K562 (cell line): ENCODE results near the gene TOMM6. TPM values are rescaled to one million over a fixed set of nuclear protein-coding genes. Genes with fewer than 3 reads are reported as not detected.

Source experiments
- ATAC-seq: fragments of 200-7000 bp; cut with Tn5 transposase; 3 replicates; pipeline ENCODE4 v1.9.1; 2020; ENCODE audit warnings: moderate library complexity
- BruUV-seq: library from RNA; stranded (reverse); fragments of 400-500 nt; replicated peaks from 2 replicates; lab custom pipeline; 2021; lab: Mats Ljungman, UMichigan
- CTCF ChIA-PET: fragments of 300-600 bp; formaldehyde crosslinking; extraction: SDS; loops from one replicate; lab custom pipeline; 2021; ENCODE audit warnings: low intra/inter-chr PET ratio; lab: Yijun Ruan, JAX
- POLR2A ChIA-PET: fragments of 300-600, 350-650 bp; sonication (Branson Sonifier 250); formaldehyde crosslinking; extraction: SDS; loops from one replicate; lab custom pipeline; 2021; ENCODE audit warnings: antibody characterized with exemption, inconsistent platforms; lab: Yijun Ruan, JAX
- DNase-seq, 4 experiments: peaks; one replicate each; pipeline versions ENCODE4 v3.0.0 to v3.0.0-alpha.2; 2011 to 2018; ENCODE audit warnings: low spot score in 3 of 4, mixed read lengths in 3 of 4; ENCODE audit errors: extremely low read depth in 1 of 4
- FAIRE-seq: peaks from 2 replicates; lab custom pipeline; 2011; peaks lifted over from hg19 to GRCh38; lab: Jason Lieb, UNC
- H2AFZ ChIP-seq: 2 replicates; pipeline ENCODE4 v1.6.0; 2011; ENCODE audit warnings: low read depth, low read length, control low read depth, inconsistent platforms
- H3K27ac ChIP-seq: fragments of 200-600 bp; 3 replicates; pipeline ENCODE4 v1.8.0; 2011; ENCODE audit warnings: low read depth, mild to moderate bottlenecking, control low read depth, inconsistent platforms, low read length, moderate library complexity, mixed read lengths; ENCODE audit errors: extremely low read depth
- H3K27me3 ChIP-seq, 2 experiments: fragments of 300-600 bp in 1 of 2; 2 replicates in 1 of 2; 3 replicates in 1 of 2; pipeline versions ENCODE4 v1.6.0 to v1.8.0; 2011; ENCODE audit warnings: inconsistent platforms in 2 of 2, low read length in 2 of 2, mild to moderate bottlenecking in 1 of 2, mixed read lengths in 1 of 2, moderate library complexity in 1 of 2; ENCODE audit not compliant: control insufficient read depth in 2 of 2, insufficient read depth in 2 of 2
- H3K36me3 ChIP-seq: fragments of 300-600 bp; 3 replicates; pipeline ENCODE4 v1.8.0; 2011; ENCODE audit warnings: mild to moderate bottlenecking, low read length, inconsistent platforms; ENCODE audit not compliant: control insufficient read depth, insufficient read depth
- H3K4me1 ChIP-seq, 2 experiments: fragments of 200-600 bp in 1 of 2; replicated peaks in 1 of 2; 2 replicates in 1 of 2; 3 replicates in 1 of 2; pipeline versions ENCODE4 v1.5.1 to v1.8.0; 2011; ENCODE audit warnings: inconsistent platforms in 2 of 2, low read length in 2 of 2, mild to moderate bottlenecking in 1 of 2, mixed read lengths in 1 of 2, moderate library complexity in 1 of 2; ENCODE audit not compliant: control insufficient read depth in 2 of 2, insufficient read depth in 2 of 2
- H3K4me2 ChIP-seq: 2 replicates; pipeline ENCODE4 v1.6.1; 2011; ENCODE audit warnings: low read length, control low read depth, inconsistent platforms, mixed read lengths; ENCODE audit not compliant: insufficient read depth
- H3K4me3 ChIP-seq: fragments of 200-600 bp; sonication (generic), shearing (Covaris generic); 2 replicates; pipeline ENCODE4 v1.5.1; 2016; ENCODE audit warnings: control low read depth, inconsistent platforms
- H3K79me2 ChIP-seq: fragments of 200-600 bp; 3 replicates; pipeline ENCODE4 v1.8.0; 2011; ENCODE audit warnings: low read length, inconsistent platforms; ENCODE audit not compliant: control insufficient read depth, insufficient read depth
- H3K9ac ChIP-seq, 2 experiments: 2 replicates each; pipeline versions ENCODE4 v1.6.0 to v1.6.1; 2011; ENCODE audit warnings: low read depth in 2 of 2, low read length in 2 of 2, control low read depth in 1 of 2, inconsistent platforms in 1 of 2, mild to moderate bottlenecking in 1 of 2, mixed read lengths in 1 of 2; ENCODE audit not compliant: insufficient read depth in 1 of 2
- H3K9me1 ChIP-seq: one replicate; pipeline ENCODE4 v1.6.0; 2011; ENCODE audit warnings: inconsistent platforms, mild to moderate bottlenecking, low read length, moderate library complexity; ENCODE audit not compliant: control insufficient read depth, insufficient read depth
- H3K9me3 ChIP-seq: replicated peaks from 2 replicates; pipeline ENCODE4 v1.5.1; 2011; ENCODE audit warnings: low read depth, low read length, inconsistent platforms; ENCODE audit not compliant: control insufficient read depth, insufficient read depth
- H4K20me1 ChIP-seq: replicated peaks from 2 replicates; pipeline ENCODE4 v1.6.1; 2011; ENCODE audit warnings: low read length, inconsistent platforms, mixed read lengths; ENCODE audit not compliant: control insufficient read depth, insufficient read depth
- BRF1 ChIP-seq: IDR thresholded peaks from 3 replicates; pipeline ENCODE4 v1.6.1; 2011; ENCODE audit warnings: borderline replicate concordance, mild to moderate bottlenecking; ENCODE audit not compliant: insufficient read length; ENCODE audit errors: extremely low read depth
- E4F1 ChIP-seq: fragments of 250-450 bp; sonication (Bioruptor Pico); IDR thresholded peaks from 2 replicates; pipeline ENCODE4 v1.5.0; 2021; ENCODE audit warnings: mild to moderate bottlenecking, borderline replicate concordance
- NFATC3 ChIP-seq: fragments of 450-650 bp; IDR thresholded peaks from 2 replicates; pipeline ENCODE4 v1.6.1; 2017; ENCODE audit warnings: mild to moderate bottlenecking
- NUFIP1 ChIP-seq: fragments of 450-650 bp; IDR thresholded peaks from 2 replicates; pipeline ENCODE4 v1.6.1; 2018; ENCODE audit not compliant: partially characterized antibody
- SETDB1 ChIP-seq: IDR thresholded peaks from one replicate; pipeline ENCODE4 v1.6.1; 2012; ENCODE audit warnings: low read length, control low read depth, inconsistent platforms
- XRCC3 ChIP-seq: fragments of 450-650 bp; IDR thresholded peaks from 2 replicates; pipeline ENCODE4 v1.6.1; 2017; ENCODE audit warnings: mild to moderate bottlenecking, moderate library complexity
- ZNF24 ChIP-seq: fragments of 450-650 bp; IDR thresholded peaks from 2 replicates; pipeline ENCODE4 v1.6.1; 2016
- ZNF592 ChIP-seq: fragments of 450-650 bp; IDR thresholded peaks from 2 replicates; pipeline ENCODE4 v1.6.1; 2017; ENCODE audit warnings: antibody characterized with exemption, mild to moderate bottlenecking
- ZNF699 ChIP-seq: fragments of 250-450 bp; sonication (Bioruptor Pico); IDR thresholded peaks from 2 replicates; pipeline ENCODE4 v1.8.0; 2021; ENCODE audit warnings: mild to moderate bottlenecking, moderate library complexity; ENCODE audit not compliant: insufficient replicate concordance
- WGBS: fragments of 100-300 bp; shearing (Covaris generic); methylation state at CpG from one replicate; pipeline ENCODE4 v1.1.6; 2016; ENCODE audit warnings: low coverage, mixed read lengths; ENCODE audit not compliant: insufficient coverage; ENCODE audit errors: missing lambda C conversion rate; 5-methylcytosine and 5-hydroxymethylcytosine counted together
- in situ Hi-C: fragments of 300-500 bp; cut with MboI; formaldehyde crosslinking; loops from 4 replicates; pipeline ENCODE4 v1.15.0; 2018; ENCODE audit warnings: inconsistent platforms, mixed read lengths
- intact Hi-C: fragments of 100-400 bp; cut with micrococcal nuclease; formaldehyde crosslinking; loops from 2 replicates; pipeline ENCODE4 v1.14.2; 2022
- polyA plus RNA-seq, 8 experiments: library from polyadenylated mRNA; depleted of rRNA in 4 of 8; stranded (reverse) in 5 of 8; unstranded in 3 of 8; fragments of >200 nt; fragmentation: Nextera tagmentation in 2 of 8; fragmentation: Illumina TruSeq in 1 of 8; extraction: Ambion mirVana in 2 of 8; extraction: Trizol in 1 of 8; gene quantifications; 2 replicates each; pipeline versions ENCODE4 v1.2.1 to v1.2.3, GENCODE V29; 2011 to 2014; ENCODE audit warnings: inconsistent platforms in 1 of 8, missing spikeins in 1 of 8
- total RNA-seq, 7 experiments: library from RNA; depleted of rRNA in 6 of 7; stranded (reverse); fragments of >200 nt in 6 of 7; fragmentation: Illumina TruSeq in 2 of 7; extraction: Trizol in 2 of 7; gene quantifications; 2 replicates each; pipeline versions ENCODE4 v1.2.1 to v1.2.3, GENCODE V29; 2011 to 2021; ENCODE audit warnings: low replicate concordance in 1 of 7
- TF ChIP-seq, protein P1 (sequence below): sonication (generic); formaldehyde crosslinking; IDR thresholded peaks from 2 replicates; pipeline ENCODE4 v1.8.1; 2023; ENCODE audit warnings: mild to moderate bottlenecking, missing genetic modification reagents, moderate library complexity
- TF ChIP-seq, protein P2 (sequence below): sonication (generic); IDR thresholded peaks from 2 replicates; pipeline ENCODE4 v1.6.1; 2016

Gene TOMM6
- total and polyA plus RNA-seq, 9 of the 15 experiments (the other 6 are each of a cell fraction or from before 2014, with no cell fraction given), result 380 to 2,097 (median 1,065) TPM

DNA sequence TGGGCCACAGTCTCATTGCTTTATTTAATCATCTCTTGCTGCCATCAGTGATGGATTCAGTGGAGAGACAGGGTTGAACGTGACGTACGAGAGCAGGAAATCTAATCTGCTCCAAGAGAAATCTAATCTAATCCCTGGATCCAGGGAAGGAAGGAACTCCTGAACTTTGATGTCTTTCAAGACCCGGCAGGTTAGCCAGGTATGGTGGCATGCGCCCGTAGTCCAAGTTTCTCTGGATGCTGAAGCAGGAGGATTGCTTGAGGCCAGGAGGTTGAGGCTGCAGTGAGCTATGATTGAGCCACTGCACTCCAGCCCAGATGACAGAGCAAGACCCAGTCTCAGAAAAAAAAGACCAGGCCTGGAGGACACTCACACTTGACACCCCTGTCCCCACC is 28.9 kb upstream of the TOMM6 start (continued):
- TF ChIP-seq, protein P1, sequence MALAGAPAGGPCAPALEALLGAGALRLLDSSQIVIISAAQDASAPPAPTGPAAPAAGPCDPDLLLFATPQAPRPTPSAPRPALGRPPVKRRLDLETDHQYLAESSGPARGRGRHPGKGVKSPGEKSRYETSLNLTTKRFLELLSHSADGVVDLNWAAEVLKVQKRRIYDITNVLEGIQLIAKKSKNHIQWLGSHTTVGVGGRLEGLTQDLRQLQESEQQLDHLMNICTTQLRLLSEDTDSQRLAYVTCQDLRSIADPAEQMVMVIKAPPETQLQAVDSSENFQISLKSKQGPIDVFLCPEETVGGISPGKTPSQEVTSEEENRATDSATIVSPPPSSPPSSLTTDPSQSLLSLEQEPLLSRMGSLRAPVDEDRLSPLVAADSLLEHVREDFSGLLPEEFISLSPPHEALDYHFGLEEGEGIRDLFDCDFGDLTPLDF, result no peak
- TF ChIP-seq SETDB1, result no peak

DNA sequence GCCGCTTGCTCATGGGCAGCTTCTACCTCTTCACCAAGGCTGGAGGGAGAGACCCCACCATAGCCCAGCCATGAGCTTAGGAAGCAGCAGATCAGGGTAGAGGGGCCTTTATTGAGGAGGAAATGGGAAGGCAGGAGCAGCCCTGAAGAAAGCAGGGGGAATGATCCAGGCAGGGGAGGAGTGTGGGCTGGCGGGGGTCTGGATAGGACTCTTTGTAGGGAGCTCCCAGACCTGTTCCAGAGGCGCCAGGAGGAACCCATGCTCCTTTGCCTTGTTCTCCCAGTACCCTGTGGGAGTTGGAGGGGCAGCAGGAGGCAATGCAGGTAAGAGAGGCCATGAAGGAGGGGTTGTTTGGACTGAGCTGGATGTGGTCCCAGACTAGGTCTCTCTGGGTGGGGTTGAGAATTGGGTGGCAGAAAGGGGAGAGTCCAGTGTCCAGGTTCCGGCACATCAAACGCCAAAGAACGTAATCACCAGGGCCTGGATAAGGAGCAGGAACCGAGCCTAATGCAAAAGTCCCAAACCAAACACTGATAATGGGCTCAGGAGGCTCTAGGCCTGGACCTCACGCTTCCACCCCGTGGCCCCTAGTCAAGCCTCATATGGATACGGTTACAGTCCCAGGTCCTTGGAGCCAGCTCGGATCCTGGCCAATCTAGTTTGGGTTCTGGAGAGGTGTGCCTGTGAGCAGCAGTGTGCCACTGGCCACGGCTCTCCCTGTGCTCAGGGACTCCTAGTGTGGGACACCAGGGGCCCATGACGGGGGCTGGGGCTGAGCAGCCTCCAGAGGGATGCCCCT is 28.2 kb upstream of the TOMM6 start:
- Histone ChIP-seq H3K9me1 (no peaks in the 10 kb centered on the region), H4K20me1 (no peaks in the 10 kb centered on the region), H3K9me3 (no peaks in the 10 kb centered on the region), H3K9ac (no peak overlapping the region), H2AFZ (no peak overlapping the region), H3K79me2 (no peaks in the 10 kb centered on the region), H3K36me3 (no peaks in the 10 kb centered on the region), H3K4me3 (no peak overlapping the region), H3K4me2 (no peak overlapping the region), H3K27ac (no peak overlapping the region), H3K27me3 (peaks cover 28 to 66% of the 10 kb centered on the region in 2 experiments), H3K4me1 (peaks cover 0 to 7% of the 10 kb centered on the region in 2 experiments; a peak in 1 of 5 replicates)
- DNase-seq, result no peak
- ATAC-seq, result no peak; the same call in 1 of the 3 replicates
- no TSS peak for BruUV-seq
- no peak for FAIRE-seq
- POLR2A ChIA-PET, result interaction anchor here (0.6 to 1.0 kb wide), 5 partner anchors 9 to 591 kb away, joined by 3 to 4 read pairs (median 3); no protein-coding TSS in a partner anchor
- CTCF ChIA-PET, result no interaction called here
- intact Hi-C loops (no loop called here), in situ Hi-C loops (no loop called here)
- 11% methylated on average over 13 of the region's 13 CpGs for WGBS
- TF ChIP-seq ZNF699 (CRISPR knock-in tag) (no peak), E4F1 (CRISPR knock-in tag) (no peak), NUFIP1 (no peak), ZNF592 (no peak), BRF1 (no peak), ZNF24 (no peak), NFATC3 (no peak), XRCC3 (no peak)
- TF ChIP-seq, protein P2, sequence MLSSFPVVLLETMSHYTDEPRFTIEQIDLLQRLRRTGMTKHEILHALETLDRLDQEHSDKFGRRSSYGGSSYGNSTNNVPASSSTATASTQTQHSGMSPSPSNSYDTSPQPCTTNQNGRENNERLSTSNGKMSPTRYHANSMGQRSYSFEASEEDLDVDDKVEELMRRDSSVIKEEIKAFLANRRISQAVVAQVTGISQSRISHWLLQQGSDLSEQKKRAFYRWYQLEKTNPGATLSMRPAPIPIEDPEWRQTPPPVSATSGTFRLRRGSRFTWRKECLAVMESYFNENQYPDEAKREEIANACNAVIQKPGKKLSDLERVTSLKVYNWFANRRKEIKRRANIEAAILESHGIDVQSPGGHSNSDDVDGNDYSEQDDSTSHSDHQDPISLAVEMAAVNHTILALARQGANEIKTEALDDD, result no peak
